Activated naive CD4-positive, alpha-beta T cell treated with anti-CD3 and anti-CD28 coated beads, Interleukin-2, amount 50 U/mL, for 72 hours (primary cell): ENCODE measurements around the gene SMARCA4. TPM values are rescaled to one million over a fixed set of nuclear protein-coding genes. Genes with fewer than 3 reads are reported as not detected.
"Not testable (repeated sequence)": the region's sequence is repeated elsewhere in the genome, so short reads cannot be mapped to it uniquely, and the experiment has no call there.

Experiments
- ATAC-seq, 2 donors: fragments of 150-1000 bp; cut with Tn5 transposase; 2 replicates each; pipeline ENCODE4 v1.10.0; 2021; ENCODE audit warnings: mild to moderate bottlenecking in 2 of 2, moderate library complexity in 2 of 2
- DNase-seq, 2 donors: peaks; one replicate each; pipeline ENCODE4 v3.0.0; 2021 to 2022; ENCODE audit warnings: low spot score in 2 of 2
- H3K27ac Mint-ChIP-seq, 2 donors: one replicate each; pipeline ENCODE4 v1.8.0; 2022; ENCODE audit warnings: mild to moderate bottlenecking in 2 of 2, mixed read lengths in 2 of 2
- H3K36me3 Mint-ChIP-seq, 2 donors: one replicate each; pipeline ENCODE4 v1.8.0; 2022; ENCODE audit warnings: mixed read lengths in 2 of 2
- H3K9me3 Mint-ChIP-seq, 2 donors: one replicate each; pipeline ENCODE4 v1.8.0; 2022; ENCODE audit warnings: mixed read lengths in 2 of 2
- total RNA-seq, 2 donors: library from RNA; stranded (reverse); gene quantifications; one replicate each; pipeline ENCODE4 v1.2.3, GENCODE V29; 2022

Gene SMARCA4
- total RNA-seq, 2 donors from 2014 or later: 86.8 to 99.4 TPM

GRCh38 chr19:11054200-11054599 lies 93.4 kb downstream of the SMARCA4 start:
- DNase-seq (no peak), ATAC-seq (no peak)
- peaks cover 0 to 7% of the 10 kb centered on the region in 2 donors for H3K36me3 Mint-ChIP-seq
- no peaks in the 10 kb centered on the region for H3K9me3 Mint-ChIP-seq
- H3K27ac Mint-ChIP-seq: peak overlapping the region in 1 of 2 donors; percentile 16

DNA sequence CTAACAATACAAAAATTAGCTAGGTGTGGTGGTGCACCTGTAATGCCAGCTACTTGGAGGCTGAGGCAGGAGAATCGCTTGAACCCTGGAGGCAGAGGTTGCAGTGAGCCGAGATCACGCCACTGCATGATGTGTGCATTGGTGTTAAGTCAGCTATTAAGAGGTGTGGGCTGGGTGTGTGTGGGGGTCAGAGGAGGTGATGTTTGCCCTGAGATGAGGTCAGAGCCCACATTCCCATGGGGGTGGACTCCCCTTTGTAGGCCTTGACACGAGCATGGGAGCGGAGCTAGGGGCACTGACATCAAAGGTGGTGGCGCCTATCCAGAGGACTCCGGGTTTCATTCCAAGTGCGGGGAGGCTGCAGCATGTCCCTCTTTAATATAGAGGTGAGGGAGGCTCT lies 93.8 kb downstream of the SMARCA4 start:
- Mint-ChIP-seq H3K9me3 (no peaks in the 10 kb centered on the region), H3K27ac (peak overlapping the region in 1 of 2 donors; percentile 16), H3K36me3 (peaks cover 0 to 7% of the 10 kb centered on the region in 2 donors)
- ATAC-seq (no peak), DNase-seq (no peak)

DNA sequence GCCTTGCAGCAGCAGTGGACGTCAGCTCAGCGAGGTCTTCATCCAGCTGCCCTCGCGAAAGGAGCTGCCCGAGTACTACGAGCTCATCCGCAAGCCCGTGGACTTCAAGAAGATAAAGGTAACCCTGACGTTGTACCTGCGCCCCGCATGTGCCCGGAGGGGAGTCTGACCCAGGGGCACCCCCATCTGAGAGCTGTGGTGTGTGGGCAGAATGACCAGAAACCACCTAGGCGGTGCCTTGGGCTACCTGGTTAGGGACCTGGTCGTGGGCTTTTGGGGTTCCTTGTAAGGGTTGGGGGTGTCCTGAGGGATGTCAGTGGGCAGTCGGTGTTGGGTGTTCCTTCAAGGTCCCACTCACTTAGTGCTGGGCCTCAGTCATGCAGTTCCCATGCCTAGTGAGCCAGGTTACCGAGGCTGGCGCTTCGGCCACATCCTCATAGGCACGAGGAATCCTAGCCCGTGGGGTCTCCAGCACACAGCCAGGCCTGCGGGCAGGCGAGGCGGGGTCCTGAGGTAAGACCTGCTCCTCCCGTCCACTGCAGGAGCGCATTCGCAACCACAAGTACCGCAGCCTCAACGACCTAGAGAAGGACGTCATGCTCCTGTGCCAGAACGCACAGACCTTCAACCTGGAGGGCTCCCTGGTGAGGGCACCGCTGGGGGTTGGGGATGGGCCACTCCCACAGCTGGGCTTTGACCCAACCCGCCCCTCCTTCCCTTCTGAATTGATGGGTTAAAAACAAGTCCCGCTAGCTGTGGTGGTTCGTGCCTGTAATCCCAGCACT lies 97.6 kb downstream of the SMARCA4 start:
- Mint-ChIP-seq H3K9me3 (no peaks in the 10 kb centered on the region), H3K27ac (no peak overlapping the region), H3K36me3 (peaks cover 5 to 11% of the 10 kb centered on the region in 2 donors)
- no peak for ATAC-seq
- no peak for DNase-seq

GRCh38 chr19:11059511-11060358 lies 98.9 kb downstream of the SMARCA4 start:
- ATAC-seq: no peak
- peak overlapping the region in 1 of 2 donors; percentile 44 for H3K27ac Mint-ChIP-seq
- no peaks in the 10 kb centered on the region for H3K9me3 Mint-ChIP-seq
- no peak for DNase-seq
- H3K36me3 Mint-ChIP-seq: peaks cover 5 to 11% of the 10 kb centered on the region in 2 donors

GRCh38 chr19:11061952-11062351 lies 101.1 kb downstream of the SMARCA4 start:
- H3K36me3 Mint-ChIP-seq: peaks cover 11% of the 10 kb centered on the region in 2 donors
- DNase-seq (no peak), ATAC-seq (no peak)
- H3K9me3 Mint-ChIP-seq: no peaks in the 10 kb centered on the region
- H3K27ac Mint-ChIP-seq: peak overlapping the region in 1 of 2 donors; percentile 53

DNA sequence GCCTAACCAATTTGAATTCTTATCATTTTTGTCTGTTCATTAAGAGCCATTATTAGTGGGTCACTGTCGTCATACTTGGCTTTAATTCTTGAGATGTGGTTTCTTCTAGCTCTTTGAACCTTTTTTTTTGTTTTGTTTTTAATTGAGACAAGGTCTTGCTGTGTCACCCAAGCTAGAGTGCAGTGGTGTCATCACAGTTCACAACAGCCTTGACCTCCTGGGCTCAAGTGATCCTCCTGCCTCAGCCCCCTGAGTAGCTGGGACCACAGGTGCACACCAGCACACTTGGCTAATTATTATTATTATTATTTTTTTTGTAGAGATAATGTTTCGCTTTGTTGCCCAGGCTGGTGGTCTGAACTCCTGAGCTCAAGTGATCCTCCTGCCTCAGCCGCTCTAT lies 102.6 kb downstream of the SMARCA4 start:
- DNase-seq (no peak), ATAC-seq (no peak)
- Mint-ChIP-seq H3K27ac (no peak overlapping the region), H3K9me3 (no peaks in the 10 kb centered on the region), H3K36me3 (peaks cover 16% of the 10 kb centered on the region in 2 donors)

DNA sequence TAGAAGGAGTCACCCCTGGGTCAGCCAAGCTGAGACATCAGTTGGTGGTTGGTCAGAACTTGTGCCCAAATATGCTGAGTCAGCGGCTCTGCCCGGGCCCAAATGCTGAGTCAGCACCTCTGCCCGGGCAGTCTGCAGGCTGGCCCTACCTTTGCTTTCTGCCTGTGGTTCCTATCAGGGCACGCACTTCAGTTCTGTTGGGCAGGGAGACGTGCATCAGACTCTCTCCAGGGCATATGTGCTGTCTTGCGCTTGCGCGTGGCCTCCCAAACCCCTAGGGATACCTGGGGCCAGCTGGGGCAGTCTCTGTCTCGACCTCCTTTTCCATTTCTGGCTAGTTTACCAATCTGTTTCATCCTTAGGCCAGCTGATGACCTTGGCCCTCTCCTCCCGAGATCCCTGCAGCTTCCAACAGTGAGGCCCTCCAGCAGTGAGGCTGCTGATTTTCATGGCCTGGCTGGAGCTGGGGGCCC lies 104.0 kb downstream of the SMARCA4 start:
- DNase-seq: no peak
- ATAC-seq: no peak
- peaks cover 16% of the 10 kb centered on the region in 2 donors for H3K36me3 Mint-ChIP-seq
- H3K27ac Mint-ChIP-seq: peak overlapping the region in 1 of 2 donors; percentile 88
- no peaks in the 10 kb centered on the region for H3K9me3 Mint-ChIP-seq

DNA sequence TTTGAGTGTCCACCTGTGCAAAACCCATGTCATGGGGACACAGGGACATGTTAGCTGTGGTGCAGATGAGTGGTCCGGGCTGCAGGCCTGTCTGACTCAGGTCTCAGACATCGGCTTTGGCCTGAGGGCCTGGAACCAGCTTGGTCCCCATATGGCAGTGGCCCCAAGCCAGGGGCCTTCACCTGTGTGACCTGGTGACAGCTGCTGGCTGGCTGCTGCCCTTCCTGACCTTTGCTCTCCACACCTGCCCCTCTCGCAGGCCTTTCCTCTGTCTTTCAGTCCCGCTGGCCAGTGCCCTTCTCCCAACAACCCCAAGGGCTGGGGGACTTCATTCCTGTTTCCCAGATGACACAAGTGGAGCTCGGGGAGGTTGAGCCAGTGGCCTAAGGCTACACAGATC lies 105.5 kb downstream of the SMARCA4 start:
- H3K27ac Mint-ChIP-seq: peak overlapping the region in 1 of 2 donors; percentile 60
- H3K36me3 Mint-ChIP-seq: peaks cover 16% of the 10 kb centered on the region in 2 donors
- DNase-seq (no peak), ATAC-seq (no peak)
- H3K9me3 Mint-ChIP-seq: no peaks in the 10 kb centered on the region

- peaks cover 11 to 12% of the 10 kb centered on the region in 2 donors for H3K36me3 Mint-ChIP-seq
- peak overlapping the region; percentile 60 to 72 for H3K27ac Mint-ChIP-seq
- DNase-seq (no peak), ATAC-seq (no peak)
- H3K9me3 Mint-ChIP-seq: no peaks in the 10 kb centered on the region
Measured at GRCh38 chr19:11067356-11068113, 106.7 kb downstream of the SMARCA4 start.

GRCh38 chr19:11069561-11069960 lies 108.7 kb downstream of the SMARCA4 start:
- no peak for DNase-seq
- Mint-ChIP-seq H3K27ac (peak overlapping the region in 1 of 2 donors; percentile 81), H3K36me3 (peaks cover 11 to 12% of the 10 kb centered on the region in 2 donors), H3K9me3 (no peaks in the 10 kb centered on the region)
- no peak for ATAC-seq

- H3K27ac Mint-ChIP-seq: no peak overlapping the region
- no peaks in the 10 kb centered on the region for H3K9me3 Mint-ChIP-seq
- ATAC-seq: no peak
- peaks cover 11 to 12% of the 10 kb centered on the region in 2 donors for H3K36me3 Mint-ChIP-seq
- no peak for DNase-seq
Measured at GRCh38 chr19:11070123-11070522, 109.3 kb downstream of the SMARCA4 start.

DNA sequence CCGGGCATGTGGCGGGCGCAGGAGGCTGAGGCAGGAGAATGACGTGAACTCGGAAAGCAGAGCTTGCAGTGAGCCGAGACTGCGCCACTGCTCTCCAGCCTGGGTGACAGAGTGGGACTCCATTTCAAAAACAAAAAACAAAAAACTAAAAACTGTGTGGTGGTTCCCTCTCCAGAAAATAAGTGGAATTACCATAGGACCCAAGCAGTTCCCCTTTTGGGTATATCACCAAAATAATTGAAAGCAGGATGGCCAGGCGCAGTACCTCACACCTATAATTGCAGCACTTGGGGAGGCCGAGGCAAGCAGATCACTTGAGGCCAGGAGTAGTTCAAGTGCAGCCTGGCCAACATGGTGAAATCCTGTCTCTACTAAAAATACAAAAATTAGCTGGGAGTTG lies 112.7 kb downstream of the SMARCA4 start:
- no peaks in the 10 kb centered on the region for H3K9me3 Mint-ChIP-seq
- ATAC-seq: no peak
- peak overlapping the region in 1 of 2 donors; percentile 22 for H3K27ac Mint-ChIP-seq
- DNase-seq: no peak
- H3K36me3 Mint-ChIP-seq: no peaks in the 10 kb centered on the region

DNA sequence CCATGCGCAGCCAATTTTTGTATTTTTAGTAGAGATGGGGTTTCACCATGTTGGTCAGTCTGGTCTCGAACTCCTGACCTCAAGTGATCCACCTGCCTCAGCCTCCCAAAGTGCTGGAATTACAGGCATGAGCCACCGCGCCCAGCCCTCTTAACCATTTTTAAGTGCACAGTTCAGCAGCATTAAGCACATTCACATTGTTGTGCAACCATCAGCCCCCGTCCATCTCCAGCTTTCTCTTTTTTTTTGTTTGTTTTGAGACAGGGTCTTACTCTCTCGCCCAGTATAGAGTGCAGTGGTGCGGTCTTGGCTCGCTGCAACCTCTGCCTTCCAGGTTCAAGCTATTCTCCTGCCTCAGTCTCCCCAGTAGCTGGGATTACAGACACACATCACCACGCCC lies 116.0 kb downstream of the SMARCA4 start:
- H3K27ac Mint-ChIP-seq, H3K9me3 Mint-ChIP-seq, DNase-seq, ATAC-seq, H3K36me3 Mint-ChIP-seq: not testable (repeated sequence)

- Mint-ChIP-seq H3K9me3 (no peaks in the 10 kb centered on the region), H3K27ac (no peak overlapping the region), H3K36me3 (no peaks in the 10 kb centered on the region)
- no peak for DNase-seq
- no peak for ATAC-seq
Measured at GRCh38 chr19:11078893-11079292, 118.1 kb downstream of the SMARCA4 start.

DNA sequence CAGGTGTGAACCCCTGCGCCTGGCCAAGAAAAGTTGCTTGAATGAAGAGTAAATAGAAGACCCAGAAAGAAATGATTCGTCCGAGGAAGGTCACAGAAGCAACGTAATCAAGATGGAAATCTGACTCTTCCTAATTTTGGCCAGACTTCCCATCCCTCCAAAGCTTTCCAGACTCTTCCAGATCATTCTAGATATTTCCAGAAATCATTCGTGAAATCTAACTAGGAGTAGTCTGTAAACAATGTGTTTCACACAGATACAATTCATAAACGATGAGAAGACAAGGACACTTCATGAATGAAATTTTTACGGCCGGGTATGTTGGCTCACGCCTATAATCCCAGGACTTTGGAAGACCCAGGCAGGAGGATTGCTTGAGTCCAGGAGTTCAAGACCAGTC lies 119.2 kb downstream of the SMARCA4 start:
- H3K36me3 Mint-ChIP-seq: no peaks in the 10 kb centered on the region
- H3K27ac Mint-ChIP-seq: no peak overlapping the region
- ATAC-seq (no peak), DNase-seq (no peak)
- H3K9me3 Mint-ChIP-seq: no peaks in the 10 kb centered on the region

- Mint-ChIP-seq H3K36me3 (peaks cover 5 to 28% of the 10 kb centered on the region in 2 donors), H3K9me3 (no peaks in the 10 kb centered on the region), H3K27ac (peak overlapping the region; percentile 99 to 100)
- no peak for ATAC-seq
- no peak for DNase-seq
Measured at GRCh38 chr19:11087870-11088505, 127.2 kb downstream of the SMARCA4 start.
